Tibial nerve (tissue), 4 donors: ENCODE data around the gene PRPF38A. TPM values are rescaled to one million over a fixed set of nuclear protein-coding genes. Genes with fewer than 3 reads are reported as not detected.

Source experiments
- DNase-seq, 2 donors: peaks; one replicate each; pipeline ENCODE4 v3.0.0-alpha.2; 2019; ENCODE audit warnings: low spot score in 2 of 2
- H3K27ac ChIP-seq, 4 donors: fragments of 200-600 bp; sonication (generic) in 3 of 4; one replicate each; pipeline ENCODE4 v1.5.1; 2017 to 2019; ENCODE audit warnings: mild to moderate bottlenecking in 1 of 4
- H3K27me3 ChIP-seq, 2 donors: fragments of 200-600 bp; sonication (generic) in 1 of 2; one replicate each; pipeline versions ENCODE4 v1.5.1 to v1.6.0; 2017 to 2019
- H3K36me3 ChIP-seq, 3 donors: fragments of 200-600 bp; sonication (generic); one replicate each; pipeline ENCODE4 v1.5.1; 2018 to 2019
- H3K4me1 ChIP-seq, 4 donors: fragments of 200-600 bp; sonication (generic) in 3 of 4; one replicate each; pipeline ENCODE4 v1.5.1; 2017 to 2019
- H3K4me3 ChIP-seq, 4 donors: fragments of 200-600 bp; sonication (generic) in 3 of 4; one replicate each; pipeline ENCODE4 v1.5.1; 2017 to 2019; ENCODE audit warnings: mild to moderate bottlenecking in 1 of 4, moderate library complexity in 1 of 4
- H3K9me3 ChIP-seq, 4 donors: fragments of 200-600 bp; sonication (generic) in 3 of 4; one replicate each; pipeline ENCODE4 v1.5.1; 2017 to 2019
- CTCF ChIP-seq, 5 experiments: fragments of 200-600 bp in 3 of 5; fragments of 450-650 bp in 2 of 5; sonication (generic) in 3 of 5; IDR thresholded peaks; one replicate each; pipeline ENCODE4 v1.5.1; 2016 to 2019; ENCODE audit warnings: antibody characterized with exemption in 5 of 5, mild to moderate bottlenecking in 3 of 5, moderate library complexity in 2 of 5
- EP300 ChIP-seq, 2 donors: sonication (generic); formaldehyde crosslinking; IDR thresholded peaks; one replicate each; pipeline ENCODE4 v1.6.1; 2017; ENCODE audit warnings: antibody characterized with exemption in 2 of 2, mild to moderate bottlenecking in 1 of 2
- POLR2A ChIP-seq, 2 donors: fragments of 450-650 bp; IDR thresholded peaks; one replicate each; pipeline ENCODE4 v1.6.1; 2017; ENCODE audit warnings: antibody characterized with exemption in 2 of 2, mild to moderate bottlenecking in 2 of 2, moderate library complexity in 2 of 2
- WGBS, 2 donors: methylation state at CpG; one replicate each; pipeline ENCODE4 v1.1.5; 2018; 5-methylcytosine and 5-hydroxymethylcytosine counted together
- total RNA-seq, 4 donors: library from RNA; depleted of rRNA; stranded (reverse); fragments of >200 nt; gene quantifications; one replicate each; pipeline ENCODE4 v1.1.0, GENCODE V29; 2016

PRPF38A gene
- total RNA-seq, 4 donors from 2014 or later = 10.0 to 21.4 (median 14.4) TPM

- TF ChIP-seq POLR2A (IDR thresholded peaks at IDR 0.05) (no peak), CTCF (IDR thresholded peaks at IDR 0.05) (no peak), EP300 (IDR thresholded peaks at IDR 0.05) (no peak)
- Histone ChIP-seq H3K9me3 (no peaks in the 10 kb centered on the region), H3K27ac (no peak overlapping the region), H3K4me1 (no peaks in the 10 kb centered on the region), H3K27me3 (peaks cover 0 to 2% of the 10 kb centered on the region in 2 donors), H3K4me3 (no peak overlapping the region), H3K36me3 (peaks cover 0 to 67% (median 0%) of the 10 kb centered on the region in 3 donors)
- WGBS, 2 donors = 86 to 92% methylated on average over 1 of the region's 1 CpG
- no peak for DNase-seq
Observed at GRCh38 chr1:52461821-52462220, 57.4 kb downstream of the PRPF38A start.

GRCh38 chr1:52463891-52464290 is 59.5 kb downstream of the PRPF38A start:
- 88 to 94% methylated on average over 5 of the region's 5 CpGs for WGBS, 2 donors
- TF ChIP-seq EP300 (IDR thresholded peaks at IDR 0.05) (no peak), CTCF (IDR thresholded peaks at IDR 0.05) (no peak), POLR2A (IDR thresholded peaks at IDR 0.05) (no peak)
- no peak overlapping the region for H3K27ac ChIP-seq

GRCh38 chr1:52469108-52469507 is 64.7 kb downstream of the PRPF38A start:
- H3K36me3 ChIP-seq = peaks cover 0 to 44% (median 0%) of the 10 kb centered on the region in 3 donors
- no peak overlapping the region for H3K27ac ChIP-seq
- H3K27me3 ChIP-seq = no peaks in the 10 kb centered on the region
- no peak for DNase-seq
- H3K9me3 ChIP-seq = no peaks in the 10 kb centered on the region
- H3K4me1 ChIP-seq = peaks cover 0 to 3% (median 0%) of the 10 kb centered on the region in 4 donors
- WGBS, 2 donors = 92 to 98% methylated on average over 2 of the region's 2 CpGs
- TF ChIP-seq POLR2A (IDR thresholded peaks at IDR 0.05) (no peak), CTCF (IDR thresholded peaks at IDR 0.05) (no peak), EP300 (IDR thresholded peaks at IDR 0.05) (no peak)
- H3K4me3 ChIP-seq = no peak overlapping the region

More at GRCh38 chr1:52463891-52464290, 59.5 kb downstream of the PRPF38A start:
- H3K9me3 ChIP-seq = no peaks in the 10 kb centered on the region
- no peak for DNase-seq
- peaks cover 0 to 2% of the 10 kb centered on the region in 2 donors for H3K27me3 ChIP-seq
- no peak overlapping the region for H3K4me3 ChIP-seq
- peaks cover 0 to 52% (median 0%) of the 10 kb centered on the region in 3 donors for H3K36me3 ChIP-seq
- no peaks in the 10 kb centered on the region for H3K4me1 ChIP-seq

Other genes with a start within 250 kb of the PRPF38A start
- gene CC2D1B, start 38.4 kb upstream of the PRPF38A start, total RNA-seq = 10 to 100 TPM; 44.0 to 63.5 (median 57.1) TPM
- gene ORC1, start 179 bp upstream of the PRPF38A start, total RNA-seq = under 1 TPM; 0.22 to 0.84 (median 0.35) TPM
- gene TUT4, start 148.5 kb downstream of the PRPF38A start, total RNA-seq = 100 to 1,000 TPM in 1 of 4 donors, 10 to 100 TPM in 3; 78.1 to 127 (median 82.3) TPM
- gene GPX7, start 197.8 kb downstream of the PRPF38A start, total RNA-seq = 10 to 100 TPM in 3 of 4 donors, 1 to 10 TPM in 1; 6.3 to 21.4 (median 13.8) TPM
- 1 to 10 TPM in 2 of 4 donors, not detected in 2; 1.2 to 1.9 TPM for gene SHISAL2A, start 228.6 kb downstream of the PRPF38A start, total RNA-seq